ENCODE data around the gene SNTG2.

DNA sequence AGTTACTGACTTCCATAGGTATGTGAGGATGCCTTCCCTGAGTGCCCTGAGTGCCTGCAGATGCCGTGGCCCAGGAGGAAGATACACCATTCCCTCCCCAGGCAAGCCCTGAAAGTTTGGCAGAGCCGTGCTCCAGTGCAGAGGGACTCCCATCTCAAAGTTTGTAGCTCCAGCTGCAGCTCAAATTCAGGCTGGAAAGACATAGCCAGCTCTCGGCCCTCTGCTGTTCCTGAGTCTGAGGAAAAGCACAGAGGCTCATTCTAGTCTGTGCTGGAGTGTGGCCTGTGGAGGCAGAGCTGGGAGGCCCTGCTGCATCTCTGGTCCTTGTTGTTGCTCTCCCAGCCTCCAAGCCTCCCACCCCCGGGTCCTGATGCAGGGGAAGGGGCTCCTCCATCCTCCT, 446.7 kb downstream of the SNTG2 start:
- TF ChIP-seq, protein P1, sequence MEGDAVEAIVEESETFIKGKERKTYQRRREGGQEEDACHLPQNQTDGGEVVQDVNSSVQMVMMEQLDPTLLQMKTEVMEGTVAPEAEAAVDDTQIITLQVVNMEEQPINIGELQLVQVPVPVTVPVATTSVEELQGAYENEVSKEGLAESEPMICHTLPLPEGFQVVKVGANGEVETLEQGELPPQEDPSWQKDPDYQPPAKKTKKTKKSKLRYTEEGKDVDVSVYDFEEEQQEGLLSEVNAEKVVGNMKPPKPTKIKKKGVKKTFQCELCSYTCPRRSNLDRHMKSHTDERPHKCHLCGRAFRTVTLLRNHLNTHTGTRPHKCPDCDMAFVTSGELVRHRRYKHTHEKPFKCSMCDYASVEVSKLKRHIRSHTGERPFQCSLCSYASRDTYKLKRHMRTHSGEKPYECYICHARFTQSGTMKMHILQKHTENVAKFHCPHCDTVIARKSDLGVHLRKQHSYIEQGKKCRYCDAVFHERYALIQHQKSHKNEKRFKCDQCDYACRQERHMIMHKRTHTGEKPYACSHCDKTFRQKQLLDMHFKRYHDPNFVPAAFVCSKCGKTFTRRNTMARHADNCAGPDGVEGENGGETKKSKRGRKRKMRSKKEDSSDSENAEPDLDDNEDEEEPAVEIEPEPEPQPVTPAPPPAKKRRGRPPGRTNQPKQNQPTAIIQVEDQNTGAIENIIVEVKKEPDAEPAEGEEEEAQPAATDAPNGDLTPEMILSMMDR (conservative IDR thresholded peaks at IDR 0.05; ENCODE audit: low read length) = no peak
- no peak for TF ChIP-seq EZH2phosphoT487 (IDR thresholded peaks at IDR 0.05; ENCODE audit: borderline replicate concordance)
